OCI-LY3 (cell line): ENCODE measurements around the gene NUFIP2.

Source experiments
- H2AFZ ChIP-seq: fragments of 200-600, 300-600 bp; shearing (Covaris generic); 2 replicates; pipeline ENCODE4 v1.6.0; 2014; ENCODE audit warnings: antibody characterized with exemption, low read depth, low read length
- H3K27ac ChIP-seq: fragments of 200-600, 300-600 bp; sonication (generic); 2 replicates; pipeline ENCODE4 v1.5.1; 2014; ENCODE audit warnings: mild to moderate bottlenecking, low read length, moderate library complexity, mixed read lengths
- H3K27me3 ChIP-seq: fragments of 200-600, 300-600 bp; sonication (generic); 2 replicates; pipeline ENCODE4 v1.6.1; 2014; ENCODE audit warnings: low read depth, low read length, mixed read lengths
- H3K36me3 ChIP-seq: fragments of 200-600, 300-600 bp; sonication (generic); replicated peaks from 2 replicates; pipeline ENCODE3; 2014; ENCODE audit warnings: low read depth, low read length, mixed read lengths
- H3K4me1 ChIP-seq: fragments of 300-600, 200-600 bp; sonication (generic); 2 replicates; pipeline ENCODE4 v1.6.1; 2014; ENCODE audit warnings: low read length, mixed read lengths
- H3K4me2 ChIP-seq: fragments of 200-600, 300-600 bp; sonication (generic); 2 replicates; pipeline ENCODE4 v1.6.1; 2014; ENCODE audit warnings: low read length, mixed read lengths
- H3K4me3 ChIP-seq: fragments of 300-600, 200-600 bp; sonication (generic); 2 replicates; pipeline ENCODE4 v1.5.1; 2014; ENCODE audit warnings: antibody characterized with exemption, mild to moderate bottlenecking, low read length, moderate library complexity
- H3K79me2 ChIP-seq: fragments of 300-600, 200-600 bp; shearing (Covaris generic); 2 replicates; pipeline ENCODE4 v1.6.1; 2014; ENCODE audit warnings: mild to moderate bottlenecking, low read length, mixed read lengths
- H3K9ac ChIP-seq: fragments of 300-600, 200-600 bp; shearing (Covaris generic); 2 replicates; pipeline ENCODE4 v1.6.0; 2014; ENCODE audit warnings: mild to moderate bottlenecking, low read length, moderate library complexity
- H3K9me3 ChIP-seq: fragments of 200-600, 300-600 bp; shearing (Covaris generic); 2 replicates; pipeline ENCODE4 v1.6.1; 2014; ENCODE audit warnings: low read length, mixed read lengths; ENCODE audit not compliant: insufficient read depth
- H4K20me1 ChIP-seq: fragments of 200-600, 300-600 bp; sonication (generic); 2 replicates; pipeline ENCODE4 v1.6.1; 2016; ENCODE audit warnings: low read length, mixed read lengths; ENCODE audit not compliant: insufficient read depth
- EZH2phosphoT487 ChIP-seq: fragments of 200-600 bp; shearing (Covaris generic); IDR thresholded peaks from 2 replicates; pipeline ENCODE4 v1.6.1; 2018; ENCODE audit warnings: antibody characterized with exemption, mixed run types, low read depth
- TF ChIP-seq, protein P1 (sequence below): fragments of 200-600, 300-600 bp; sonication (generic); IDR thresholded peaks from 2 replicates; pipeline ENCODE4 v1.5.1; 2014; ENCODE audit warnings: antibody characterized with exemption, low read length, low read depth

Gene NUFIP2

DNA sequence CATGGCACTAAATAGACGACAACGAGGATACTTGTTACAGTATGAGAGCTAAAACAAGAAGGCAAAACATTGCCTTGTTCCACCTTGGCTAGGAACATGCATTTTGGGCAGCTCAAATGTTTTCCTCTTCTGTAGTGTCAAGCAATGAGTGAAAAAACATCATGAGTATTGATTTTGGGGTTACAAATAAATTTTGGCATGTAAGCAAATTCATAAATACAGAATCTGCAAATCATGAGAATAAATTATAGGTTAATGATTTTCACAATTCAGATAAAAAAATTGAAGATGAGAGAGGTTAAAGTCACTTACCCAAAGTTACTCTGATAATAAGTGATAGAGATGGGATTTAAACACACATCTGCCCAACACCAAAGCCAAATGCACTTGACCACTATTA is 28.4 kb upstream of the NUFIP2 start:
- Histone ChIP-seq H3K27ac (no peak overlapping the region), H3K4me3 (no peak overlapping the region), H3K36me3 (no peaks in the 10 kb centered on the region), H2AFZ (no peak overlapping the region), H3K9ac (no peak overlapping the region), H4K20me1 (no peaks in the 10 kb centered on the region), H3K27me3 (no peaks in the 10 kb centered on the region), H3K4me2 (no peak overlapping the region), H3K79me2 (no peaks in the 10 kb centered on the region), H3K4me1 (peaks cover 6% of the 10 kb centered on the region; the same call in 1 of the 2 replicates), H3K9me3 (no peaks in the 10 kb centered on the region)
- TF ChIP-seq, protein P1, sequence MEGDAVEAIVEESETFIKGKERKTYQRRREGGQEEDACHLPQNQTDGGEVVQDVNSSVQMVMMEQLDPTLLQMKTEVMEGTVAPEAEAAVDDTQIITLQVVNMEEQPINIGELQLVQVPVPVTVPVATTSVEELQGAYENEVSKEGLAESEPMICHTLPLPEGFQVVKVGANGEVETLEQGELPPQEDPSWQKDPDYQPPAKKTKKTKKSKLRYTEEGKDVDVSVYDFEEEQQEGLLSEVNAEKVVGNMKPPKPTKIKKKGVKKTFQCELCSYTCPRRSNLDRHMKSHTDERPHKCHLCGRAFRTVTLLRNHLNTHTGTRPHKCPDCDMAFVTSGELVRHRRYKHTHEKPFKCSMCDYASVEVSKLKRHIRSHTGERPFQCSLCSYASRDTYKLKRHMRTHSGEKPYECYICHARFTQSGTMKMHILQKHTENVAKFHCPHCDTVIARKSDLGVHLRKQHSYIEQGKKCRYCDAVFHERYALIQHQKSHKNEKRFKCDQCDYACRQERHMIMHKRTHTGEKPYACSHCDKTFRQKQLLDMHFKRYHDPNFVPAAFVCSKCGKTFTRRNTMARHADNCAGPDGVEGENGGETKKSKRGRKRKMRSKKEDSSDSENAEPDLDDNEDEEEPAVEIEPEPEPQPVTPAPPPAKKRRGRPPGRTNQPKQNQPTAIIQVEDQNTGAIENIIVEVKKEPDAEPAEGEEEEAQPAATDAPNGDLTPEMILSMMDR, result no peak
- TF ChIP-seq EZH2phosphoT487, result no peak

DNA sequence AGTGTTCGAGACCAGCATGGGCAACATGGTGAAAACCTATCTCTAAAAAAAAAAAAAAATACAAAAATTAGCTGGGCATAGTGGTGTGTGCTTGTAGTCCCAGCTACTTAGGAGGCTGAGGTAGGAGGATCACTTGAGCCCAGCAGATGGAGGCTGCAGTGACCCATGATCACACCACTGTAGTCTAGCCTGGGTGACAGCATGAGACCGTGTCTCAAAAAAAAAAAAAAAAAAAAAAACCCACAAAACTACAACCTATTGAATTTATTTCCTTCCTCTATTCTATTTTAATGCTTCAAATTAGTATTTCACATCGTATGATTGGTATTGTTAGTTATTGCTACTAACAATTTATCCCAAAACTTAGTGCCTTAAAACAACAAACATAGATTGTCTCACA is 9.4 kb upstream of the NUFIP2 start:
- no peaks in the 10 kb centered on the region for H3K36me3 ChIP-seq
- no peak overlapping the region for H3K9ac ChIP-seq
- no peak overlapping the region for H3K27ac ChIP-seq
- no peak for TF ChIP-seq EZH2phosphoT487
- TF ChIP-seq, protein P1, result no peak
- no peak overlapping the region for H3K4me2 ChIP-seq
- no peaks in the 10 kb centered on the region for H3K79me2 ChIP-seq
- no peak overlapping the region for H2AFZ ChIP-seq
- no peaks in the 10 kb centered on the region for H3K9me3 ChIP-seq
- peaks cover 8% of the 10 kb centered on the region for H3K4me1 ChIP-seq
- H3K27me3 ChIP-seq, result no peaks in the 10 kb centered on the region
- H3K4me3 ChIP-seq, result no peak overlapping the region
- no peaks in the 10 kb centered on the region for H4K20me1 ChIP-seq

DNA sequence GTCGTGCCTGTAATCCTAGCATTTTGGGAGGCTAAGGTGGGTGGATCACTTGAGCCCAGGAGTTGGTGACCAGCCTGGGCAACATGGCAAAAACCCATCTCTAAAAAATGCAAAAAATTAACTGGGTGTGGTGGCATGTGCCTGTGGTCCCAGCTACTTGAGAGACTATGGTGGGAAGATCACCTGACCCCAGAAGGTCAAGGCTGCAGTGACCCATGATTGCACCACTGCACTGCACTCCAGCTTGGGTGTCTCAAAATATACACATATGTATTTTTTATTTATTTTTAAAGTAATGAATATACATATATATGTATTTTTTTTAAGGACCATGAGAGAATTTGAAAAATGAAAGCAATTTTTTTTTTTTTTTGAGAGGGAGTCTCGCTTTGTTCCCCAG is 5.1 kb upstream of the NUFIP2 start:
- TF ChIP-seq EZH2phosphoT487, result no peak
- TF ChIP-seq, protein P1, result no peak

DNA sequence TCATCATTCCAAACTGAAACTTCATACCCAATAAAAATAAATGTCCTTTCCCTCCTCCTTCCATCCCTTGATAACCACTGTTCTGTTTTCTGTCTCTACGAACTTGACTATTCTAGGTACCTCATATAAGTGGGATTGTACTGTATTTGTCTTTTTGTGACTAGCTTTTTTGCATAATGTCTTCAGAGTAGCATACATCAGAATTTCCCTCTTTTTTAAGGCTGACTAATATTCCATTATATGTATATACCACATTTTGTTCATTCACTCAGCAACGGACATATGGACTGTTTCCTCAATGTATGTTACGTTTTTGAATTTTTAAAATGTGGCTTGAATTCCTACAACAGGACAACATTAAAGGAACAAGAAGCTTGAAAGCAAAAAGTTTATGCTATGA is 1.5 kb upstream of the NUFIP2 start:
- no peak overlapping the region for H3K4me2 ChIP-seq
- H3K79me2 ChIP-seq, result peaks cover 35% of the 10 kb centered on the region
- H3K27ac ChIP-seq, result no peak overlapping the region

More for the DNA sequence above, 5.1 kb upstream of the NUFIP2 start:
- Histone ChIP-seq H2AFZ (no peak overlapping the region), H3K9ac (no peak overlapping the region), H3K36me3 (no peaks in the 10 kb centered on the region), H3K27ac (no peak overlapping the region), H3K9me3 (no peaks in the 10 kb centered on the region), H3K27me3 (no peaks in the 10 kb centered on the region), H4K20me1 (no peaks in the 10 kb centered on the region), H3K4me1 (peaks cover 11% of the 10 kb centered on the region), H3K4me3 (no peak overlapping the region), H3K4me2 (no peak overlapping the region), H3K79me2 (no peaks in the 10 kb centered on the region)

More for the DNA sequence above, 1.5 kb upstream of the NUFIP2 start:
- Histone ChIP-seq H3K9ac (no peak overlapping the region), H3K4me3 (no peak overlapping the region), H3K9me3 (no peaks in the 10 kb centered on the region), H2AFZ (no peak overlapping the region), H3K27me3 (no peaks in the 10 kb centered on the region), H4K20me1 (peaks cover 16% of the 10 kb centered on the region), H3K36me3 (peaks cover 6% of the 10 kb centered on the region), H3K4me1 (peaks cover 15% of the 10 kb centered on the region)
- no peak for TF ChIP-seq EZH2phosphoT487
- TF ChIP-seq, protein P1, result no peak
